Prostate gland (tissue), 2 donors: ENCODE measurements around the gene ARL2BP. TPM values are rescaled to one million over a fixed set of nuclear protein-coding genes. Genes with fewer than 3 reads are reported as not detected.

Experiments
- DNase-seq: peaks from one replicate; pipeline ENCODE4 v3.0.0-alpha.2; 2019; ENCODE audit warnings: low spot score
- H3K27ac ChIP-seq, 2 donors: fragments of 200-600 bp; sonication (generic); 2 replicates each; pipeline ENCODE4 v1.5.1; 2017 to 2019
- H3K27me3 ChIP-seq: fragments of 200-600 bp; sonication (generic); replicated peaks from 2 replicates; pipeline ENCODE4 v1.5.1; 2019; ENCODE audit not compliant: insufficient read depth
- H3K36me3 ChIP-seq, 2 donors: fragments of 200-600 bp; sonication (generic); 1 replicate in 1 of 2; 2 replicates in 1 of 2; pipeline versions ENCODE4 v1.5.1 to v1.8.1; 2017 to 2019
- H3K4me1 ChIP-seq: fragments of 200-600 bp; sonication (generic); replicated peaks from 2 replicates; pipeline ENCODE4 v1.5.1; 2019
- H3K4me3 ChIP-seq, 2 donors: fragments of 200-600 bp; sonication (generic); 2 replicates each; pipeline ENCODE4 v1.5.1; 2017 to 2019
- H3K9me3 ChIP-seq: fragments of 200-600 bp; sonication (generic); 2 replicates; pipeline ENCODE4 v1.5.1; 2017
- CTCF ChIP-seq, 4 experiments: fragments of 200-600 bp in 2 of 4; fragments of 450-650 bp in 2 of 4; sonication (generic) in 2 of 4; IDR thresholded peaks; 1 replicate in 3 of 4; 2 replicates in 1 of 4; pipeline ENCODE4 v1.5.1; 2016 to 2019; ENCODE audit warnings: antibody characterized with exemption in 4 of 4, mild to moderate bottlenecking in 2 of 4, moderate library complexity in 2 of 4
- POLR2A ChIP-seq: fragments of 450-650 bp; IDR thresholded peaks from one replicate; pipeline ENCODE4 v1.6.1; 2016; ENCODE audit warnings: antibody characterized with exemption, mild to moderate bottlenecking
- POLR2AphosphoS5 ChIP-seq: sonication (generic); formaldehyde crosslinking; IDR thresholded peaks from one replicate; pipeline ENCODE4 v1.6.1; 2017; ENCODE audit warnings: antibody characterized with exemption
- WGBS: methylation state at CpG from one replicate; pipeline ENCODE4 v1.1.5; 2018; 5-methylcytosine and 5-hydroxymethylcytosine counted together
- intact Hi-C: fragments of 100-400 bp; cut with DNase I; formaldehyde crosslinking; loops from one replicate; pipeline ENCODE4 v1.14.2; 2022
- total RNA-seq, 2 donors: library from RNA; depleted of rRNA; stranded (reverse); fragments of >200 nt; gene quantifications; one replicate each; pipeline ENCODE4 v1.1.0, GENCODE V29; 2016

Gene ARL2BP
- total RNA-seq, 2 donors from 2014 or later = 62.3 to 81.4 TPM

GRCh38 chr16:57268804-57269800 is 24.0 kb downstream of the ARL2BP start:
- 70% methylated on average over 14 of the region's 14 CpGs for WGBS

GRCh38 chr16:57270221-57271062 is 25.4 kb downstream of the ARL2BP start:
- no peaks in the 10 kb centered on the region for H3K27me3 ChIP-seq
- no peaks in the 10 kb centered on the region for H3K36me3 ChIP-seq
- TF ChIP-seq POLR2A = no peak
- TF ChIP-seq CTCF (IDR thresholded peaks at IDR 0.05) = no peak
- TF ChIP-seq POLR2AphosphoS5 = no peak
- no peaks in the 10 kb centered on the region for H3K9me3 ChIP-seq
- DNase-seq = no peak
- H3K4me3 ChIP-seq = no peak overlapping the region
- peaks cover 6% of the 10 kb centered on the region for H3K4me1 ChIP-seq
- 89% methylated on average over 25 of the region's 25 CpGs for WGBS
- no peak overlapping the region for H3K27ac ChIP-seq
- intact Hi-C loops = no loop called here

More at GRCh38 chr16:57268804-57269800, 24.0 kb downstream of the ARL2BP start:
- H3K4me1 ChIP-seq = peaks cover 9% of the 10 kb centered on the region
- H3K4me3 ChIP-seq = no peak overlapping the region
- intact Hi-C loops = no loop called here
- no peaks in the 10 kb centered on the region for H3K9me3 ChIP-seq
- no peaks in the 10 kb centered on the region for H3K36me3 ChIP-seq
- TF ChIP-seq POLR2A (no peak), CTCF (IDR thresholded peaks at IDR 0.05) (no peak), POLR2AphosphoS5 (no peak)
- DNase-seq = no peak
- no peaks in the 10 kb centered on the region for H3K27me3 ChIP-seq
- no peak overlapping the region for H3K27ac ChIP-seq

- intact Hi-C loops = no loop called here
- Histone ChIP-seq H3K27me3 (no peaks in the 10 kb centered on the region), H3K36me3 (no peaks in the 10 kb centered on the region), H3K27ac (no peak overlapping the region), H3K9me3 (no peaks in the 10 kb centered on the region), H3K4me3 (no peak overlapping the region), H3K4me1 (peaks cover 6% of the 10 kb centered on the region)
- TF ChIP-seq POLR2AphosphoS5 (no peak), CTCF (IDR thresholded peaks at IDR 0.05) (no peak)
- 100% methylated on average over 3 of the region's 7 CpGs for WGBS
- no peak for DNase-seq
Observed at GRCh38 chr16:57271063-57271345, 25.9 kb downstream of the ARL2BP start.

GRCh38 chr16:57271867-57272495 is 26.9 kb downstream of the ARL2BP start:
- no peak for DNase-seq
- 87% methylated on average over 5 of the region's 5 CpGs for WGBS
- Histone ChIP-seq H3K4me1 (peaks cover 4% of the 10 kb centered on the region), H3K9me3 (no peaks in the 10 kb centered on the region), H3K27me3 (no peaks in the 10 kb centered on the region), H3K36me3 (no peaks in the 10 kb centered on the region), H3K4me3 (no peak overlapping the region), H3K27ac (no peak overlapping the region)
- intact Hi-C loops = no loop called here
- TF ChIP-seq POLR2AphosphoS5 (no peak), POLR2A (no peak), CTCF (IDR thresholded peaks at IDR 0.05) (no peak)
